ENCODE measurements around the gene PNPLA2.

Gene PNPLA2

DNA sequence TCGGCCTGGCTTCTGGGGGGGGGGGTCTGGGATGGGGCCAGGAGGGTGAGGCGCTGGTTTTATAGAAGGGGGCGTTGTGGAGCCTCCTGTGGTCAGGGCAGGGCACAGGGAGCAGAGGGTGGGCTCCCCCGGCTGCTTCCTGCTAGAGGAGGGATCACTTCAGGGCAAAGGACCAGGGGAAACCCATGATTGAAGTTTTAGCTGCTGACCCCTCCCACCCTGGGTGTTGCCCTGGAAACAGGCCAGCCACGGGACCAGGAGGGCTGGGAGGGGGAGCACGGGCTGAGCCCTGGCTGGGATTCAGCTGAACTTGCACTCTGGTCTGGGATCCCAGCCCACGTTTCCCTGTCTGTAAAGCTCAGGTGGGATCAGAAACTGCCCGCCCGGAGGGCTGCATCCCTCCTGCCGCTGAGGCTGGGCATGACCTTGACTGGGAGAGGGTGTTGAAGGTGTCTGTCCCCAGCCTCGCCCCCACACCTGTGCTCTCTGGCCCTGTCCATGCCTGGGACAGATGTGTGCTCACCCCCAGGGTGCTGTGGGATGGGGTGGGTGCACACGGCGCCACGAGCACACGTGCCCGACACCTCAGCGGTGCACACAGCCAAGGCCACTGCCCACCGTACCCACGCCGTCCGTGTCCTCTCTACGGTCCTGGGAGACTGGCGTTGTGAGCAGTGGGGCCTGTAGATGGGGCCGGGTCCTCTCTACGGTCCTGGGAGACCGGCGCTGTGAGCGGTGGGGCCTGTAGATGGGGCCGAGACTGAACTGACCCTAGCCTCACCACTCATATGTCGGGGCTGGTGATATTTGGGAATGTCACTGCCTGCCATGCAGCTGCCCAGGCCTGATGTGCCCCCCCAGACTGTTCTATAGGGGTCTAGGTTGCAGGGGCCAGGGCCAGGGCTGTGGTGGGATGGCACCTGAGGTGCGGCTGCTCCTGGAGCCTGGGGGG is 26.3 kb downstream of the PNPLA2 start:
- peak; percentile 98 for DNase-seq (ENCODE audit: low read depth)

DNA sequence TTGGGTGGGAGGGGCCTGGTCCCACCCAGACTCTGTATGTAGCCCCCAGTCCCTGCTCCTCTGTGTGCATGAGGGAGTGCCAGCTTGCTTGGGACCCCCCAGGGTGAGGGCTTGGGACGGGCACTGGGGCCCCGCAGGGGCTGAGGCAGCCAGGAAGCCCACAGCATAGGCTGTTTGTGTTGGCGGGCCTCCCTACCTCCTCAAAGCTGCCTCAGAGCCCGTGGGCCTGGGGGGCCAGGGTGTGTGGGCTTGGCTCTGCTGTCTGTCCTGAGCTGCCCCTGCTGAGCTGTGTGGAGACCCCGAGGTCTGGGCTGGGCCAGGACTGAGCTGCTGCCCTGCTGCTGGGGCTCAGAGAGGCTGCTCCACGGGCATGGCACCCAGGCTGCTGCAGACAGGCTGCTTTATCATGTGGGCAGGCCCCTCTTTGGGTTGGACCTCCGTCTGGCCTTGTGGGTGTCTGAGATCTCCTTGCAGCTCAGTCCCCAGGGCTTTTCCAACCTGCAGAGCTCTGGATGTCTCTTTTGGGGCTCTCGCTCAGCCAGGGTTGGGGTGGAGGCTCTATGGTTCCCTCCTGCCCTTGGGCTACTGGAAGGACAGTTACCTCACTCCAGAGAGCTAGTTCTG is 27.3 kb downstream of the PNPLA2 start:
- peak; percentile 56 for DNase-seq (ENCODE audit: low read depth)

DNA sequence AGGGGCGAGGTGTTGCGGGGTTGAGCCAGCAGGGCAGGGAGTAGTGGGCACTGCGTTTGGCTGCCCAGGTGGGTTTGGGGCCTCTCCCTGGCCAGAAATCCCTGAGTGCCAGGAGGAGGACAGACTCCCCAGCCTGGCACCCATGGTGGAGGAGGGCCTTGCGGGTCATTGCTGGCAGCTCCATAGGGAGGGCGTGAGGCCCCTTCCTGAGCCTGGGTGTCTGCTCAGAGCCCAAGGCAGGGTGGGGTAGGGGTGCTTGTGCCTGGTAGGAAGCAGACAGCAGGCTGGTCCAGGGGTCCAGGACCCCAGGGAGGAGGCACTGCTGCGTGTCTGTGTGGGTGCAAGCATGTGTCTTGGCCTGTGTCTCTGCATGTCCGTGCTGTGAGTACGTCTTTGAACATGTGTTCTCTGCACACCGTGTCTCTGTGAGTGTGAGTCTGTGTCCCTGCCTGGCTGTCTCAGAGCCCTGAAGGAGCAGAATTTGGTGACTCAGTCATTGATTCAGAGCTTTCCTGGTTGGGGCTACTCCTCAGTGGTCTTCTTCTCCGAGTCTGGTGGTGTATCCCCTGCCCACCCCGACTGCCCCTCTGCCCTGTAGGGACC is 27.9 kb downstream of the PNPLA2 start:
- no peak for DNase-seq (ENCODE audit: low read depth)

DNA sequence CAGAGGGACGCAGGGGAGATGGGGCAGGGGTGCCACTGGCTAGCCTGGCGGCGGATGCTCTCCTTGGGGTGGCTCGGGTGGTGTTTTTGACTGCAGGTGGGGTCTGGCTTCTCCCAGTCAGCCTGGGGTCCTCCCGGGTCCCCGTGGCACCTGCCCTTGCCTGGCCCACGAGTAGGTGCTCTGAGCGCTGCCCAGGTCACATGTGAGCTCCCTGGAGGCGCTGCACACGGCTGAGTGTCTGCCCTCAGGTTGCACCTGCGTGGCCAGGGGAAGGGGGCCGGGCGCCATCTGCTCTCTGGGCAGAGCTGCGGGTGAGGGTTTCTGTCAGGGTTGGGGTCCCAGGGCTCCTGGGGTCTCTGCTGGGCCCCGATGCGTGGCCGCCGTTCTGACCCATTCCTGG is 29.2 kb downstream of the PNPLA2 start:
- no peak for DNase-seq (ENCODE audit: low read depth)

DNA sequence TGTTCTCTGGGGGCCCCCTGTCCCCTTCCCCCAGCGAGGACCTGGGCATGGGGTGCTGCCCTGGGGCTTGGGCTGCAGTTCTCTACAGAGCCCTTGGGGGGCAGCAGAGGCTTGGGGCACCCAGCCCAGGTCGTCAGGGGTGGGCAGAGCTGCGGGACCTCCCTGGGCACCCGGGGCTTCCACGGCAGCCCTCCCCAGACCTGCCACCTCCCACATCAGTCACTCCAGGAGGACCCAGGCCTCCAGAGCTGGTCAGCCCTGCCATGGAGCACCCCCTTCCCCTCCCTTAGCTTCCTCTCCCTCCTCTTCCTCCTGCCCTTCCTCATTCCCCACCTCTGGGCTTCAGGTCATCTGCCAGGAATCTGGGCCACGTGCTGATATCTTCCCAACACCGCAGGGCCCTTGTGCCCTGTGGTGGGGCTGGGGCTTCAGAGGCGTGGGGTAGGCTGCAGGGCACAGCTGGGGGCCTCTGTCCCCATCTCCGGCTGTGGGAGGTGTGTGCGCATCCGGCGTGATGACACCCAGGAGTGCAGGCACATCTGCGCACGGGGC is 29.7 kb downstream of the PNPLA2 start:
- no peak for DNase-seq (ENCODE audit: low read depth)

DNA sequence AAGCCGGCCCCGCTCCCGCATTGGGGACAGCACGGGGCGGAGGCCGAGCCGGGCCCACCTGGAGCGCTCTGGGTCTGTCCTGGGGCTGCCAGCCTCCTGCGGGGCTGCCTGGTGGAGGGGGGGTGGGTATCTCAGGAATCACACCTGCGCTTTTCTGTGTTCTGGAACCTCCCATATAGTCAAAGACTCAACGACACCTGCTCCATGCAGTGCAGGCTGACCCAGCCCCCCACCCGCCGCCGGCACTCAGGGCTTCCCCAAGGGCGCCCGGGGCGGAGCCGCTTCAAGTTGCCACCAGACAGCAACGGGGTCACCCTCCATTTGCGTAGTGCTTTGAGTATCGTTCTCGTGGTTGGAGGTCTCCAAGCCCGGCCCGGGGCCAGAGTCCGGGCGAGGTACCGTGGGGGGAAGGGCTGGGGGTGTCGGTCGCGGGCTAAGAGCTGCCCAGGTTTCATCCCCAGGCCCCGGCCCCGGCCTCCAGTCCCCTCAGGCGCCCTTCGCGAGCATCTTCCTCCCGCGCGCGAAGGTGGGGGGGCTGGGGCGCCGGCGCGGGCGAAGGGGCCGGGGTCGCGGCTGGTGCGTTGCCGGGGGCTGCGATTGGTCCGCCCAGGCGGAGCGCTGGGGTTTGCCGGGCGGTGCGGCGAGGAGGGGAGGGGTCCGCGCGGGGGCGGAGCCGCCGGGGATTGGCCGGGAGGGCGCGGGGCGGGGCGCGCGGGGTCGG is 30.6 kb downstream of the PNPLA2 start:
- DNase-seq (ENCODE audit: low read depth), result no peak

DNA sequence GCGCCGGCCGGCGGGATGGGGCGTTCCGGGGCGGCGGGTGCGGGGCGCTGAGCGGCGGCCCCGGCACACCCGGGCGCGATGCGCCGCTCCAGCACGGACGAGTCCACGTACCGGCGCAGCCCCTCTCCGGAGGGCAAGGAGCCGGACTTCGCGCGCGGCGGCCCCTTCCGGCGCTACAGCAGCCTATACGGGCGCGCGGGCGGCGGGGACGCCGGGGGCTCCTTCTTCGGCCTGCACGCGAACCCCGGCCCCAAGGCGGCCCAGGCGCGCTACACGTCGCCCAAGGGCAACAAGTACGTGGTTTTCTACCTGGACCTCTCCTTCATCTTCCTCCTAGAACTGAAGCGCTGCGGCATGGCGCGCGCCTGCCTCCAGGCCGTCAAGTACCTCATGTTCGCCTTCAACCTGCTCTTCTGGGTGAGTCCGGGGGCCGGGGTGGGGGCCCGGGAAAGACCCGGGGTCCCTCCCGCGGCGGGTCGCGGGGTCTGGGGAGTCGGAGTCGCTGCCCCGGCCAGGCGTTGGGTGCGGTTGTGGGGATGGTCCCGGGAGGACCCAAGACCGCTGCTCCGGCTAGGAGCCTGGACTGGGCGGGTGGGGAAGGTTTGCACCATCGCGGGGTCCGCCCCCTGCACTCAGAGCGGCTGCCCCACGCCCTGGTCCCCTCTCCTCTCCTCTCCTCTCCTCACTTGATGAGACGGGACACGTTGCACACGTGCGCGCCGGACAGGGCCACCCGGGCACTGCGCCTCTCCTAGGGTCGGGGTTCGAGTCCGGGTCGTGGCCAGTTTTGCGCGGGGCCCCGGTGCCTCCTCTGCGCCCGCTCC is 31.4 kb downstream of the PNPLA2 start:
- DNase-seq (ENCODE audit: low read depth), result no peak

DNA sequence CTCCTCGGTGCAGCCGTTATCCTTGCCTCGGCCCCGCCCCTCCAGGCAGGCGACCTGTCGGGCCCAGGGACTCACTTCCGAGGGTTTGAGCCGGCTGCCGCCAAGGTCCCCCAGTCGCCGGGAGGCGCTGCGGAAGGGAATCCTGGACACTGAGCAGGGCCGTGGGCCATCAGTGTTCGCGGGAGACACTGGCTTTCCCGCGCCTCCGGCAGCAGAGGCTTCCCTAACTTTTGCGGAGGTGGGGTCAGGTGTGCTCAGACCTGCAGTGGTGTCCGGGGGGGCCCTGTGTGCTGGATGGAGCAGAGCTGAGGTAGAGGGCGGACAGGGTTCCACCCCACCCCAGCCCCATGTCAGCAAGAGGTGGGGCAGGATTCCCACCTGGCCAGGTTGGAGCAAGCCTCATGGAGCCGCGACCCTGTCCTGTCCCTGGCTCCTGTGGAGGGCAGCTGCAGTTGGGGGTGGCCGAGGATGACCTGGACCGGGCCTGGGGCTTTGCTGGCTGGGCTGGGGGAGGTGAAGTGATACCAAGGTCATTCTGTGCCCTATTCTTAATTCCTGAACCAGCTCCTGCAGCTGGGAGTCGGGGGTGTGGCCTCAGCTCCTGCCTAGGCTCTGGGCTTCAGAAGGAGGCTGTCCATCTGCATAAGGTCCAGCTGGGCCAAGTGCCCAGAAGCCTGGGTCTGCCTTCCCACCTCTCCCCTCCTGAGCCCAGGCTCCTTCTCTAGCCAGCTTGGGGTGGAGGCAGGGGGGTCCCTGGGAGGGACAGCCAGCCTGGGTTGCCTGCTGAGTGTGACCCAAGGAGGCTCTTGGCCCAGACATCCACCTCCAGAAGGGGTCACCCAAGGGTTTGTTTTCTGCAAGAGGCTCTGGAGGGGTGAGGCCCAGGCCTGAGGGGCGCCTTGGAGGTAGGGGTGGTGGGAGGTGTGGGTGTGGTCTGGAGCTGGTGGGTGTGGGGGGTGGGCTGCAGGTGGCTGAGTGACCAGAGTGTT is 32.4 kb downstream of the PNPLA2 start:
- no peak for DNase-seq (ENCODE audit: low read depth)

DNA sequence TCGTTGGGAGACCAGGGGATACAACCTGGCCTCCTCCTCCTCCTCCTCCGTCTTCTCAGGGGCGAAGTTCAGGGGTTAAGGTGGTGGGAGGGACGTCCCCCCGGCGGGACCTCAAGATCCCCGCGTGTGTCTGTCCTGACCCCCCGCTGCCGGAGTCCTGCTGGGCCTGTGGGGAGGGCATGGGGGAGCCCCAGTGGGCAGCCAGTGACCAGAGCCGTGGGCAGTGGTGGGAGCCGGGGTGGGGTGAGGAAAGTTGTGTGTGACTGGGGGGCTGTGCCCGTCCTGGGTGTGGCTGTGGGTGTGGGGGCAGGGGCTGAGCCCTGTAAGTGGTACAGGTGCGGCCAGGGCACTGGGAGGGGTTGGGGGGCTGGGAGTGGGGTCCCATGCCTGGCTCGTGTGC is 34.0 kb downstream of the PNPLA2 start:
- DNase-seq (ENCODE audit: low read depth), result no peak

DNA sequence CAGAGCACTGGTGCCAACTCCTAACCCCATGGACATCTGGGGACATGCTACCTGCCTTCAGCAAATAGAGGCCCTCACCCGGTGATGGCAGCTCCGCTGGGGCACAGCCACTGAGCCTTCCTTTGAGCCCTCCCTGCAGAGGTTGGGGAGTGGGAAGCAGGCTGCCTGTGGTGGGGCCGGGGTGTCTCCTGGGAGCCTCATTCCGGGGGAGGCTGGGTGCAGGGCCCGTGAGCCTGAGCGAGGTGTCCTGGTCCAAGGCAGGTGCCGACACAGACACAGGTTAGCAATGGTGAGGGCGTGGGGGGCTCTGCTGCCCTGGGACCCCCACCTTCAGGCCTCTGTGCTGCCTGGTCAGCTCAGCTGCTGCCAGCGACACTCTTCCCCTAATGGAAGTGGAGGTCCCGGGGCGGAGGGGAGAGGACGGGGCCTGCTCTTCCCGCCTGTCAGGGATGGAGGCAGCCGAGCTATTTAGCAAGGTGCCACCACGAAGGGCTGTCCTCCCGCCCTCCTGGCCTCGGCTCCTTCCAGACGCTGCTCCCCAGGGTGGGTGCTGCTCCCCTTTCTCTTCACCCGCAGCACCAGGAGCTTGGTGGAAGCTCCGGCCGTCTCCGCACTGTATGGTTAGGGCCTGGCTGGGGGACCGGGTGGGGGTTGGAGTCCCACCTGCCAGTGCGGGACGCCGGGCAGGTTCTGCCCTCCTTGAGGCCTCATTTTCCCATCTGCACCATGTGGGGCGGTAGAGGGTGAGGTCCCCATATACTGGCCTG is 35.2 kb downstream of the PNPLA2 start:
- DNase-seq (ENCODE audit: low read depth), result no peak

DNA sequence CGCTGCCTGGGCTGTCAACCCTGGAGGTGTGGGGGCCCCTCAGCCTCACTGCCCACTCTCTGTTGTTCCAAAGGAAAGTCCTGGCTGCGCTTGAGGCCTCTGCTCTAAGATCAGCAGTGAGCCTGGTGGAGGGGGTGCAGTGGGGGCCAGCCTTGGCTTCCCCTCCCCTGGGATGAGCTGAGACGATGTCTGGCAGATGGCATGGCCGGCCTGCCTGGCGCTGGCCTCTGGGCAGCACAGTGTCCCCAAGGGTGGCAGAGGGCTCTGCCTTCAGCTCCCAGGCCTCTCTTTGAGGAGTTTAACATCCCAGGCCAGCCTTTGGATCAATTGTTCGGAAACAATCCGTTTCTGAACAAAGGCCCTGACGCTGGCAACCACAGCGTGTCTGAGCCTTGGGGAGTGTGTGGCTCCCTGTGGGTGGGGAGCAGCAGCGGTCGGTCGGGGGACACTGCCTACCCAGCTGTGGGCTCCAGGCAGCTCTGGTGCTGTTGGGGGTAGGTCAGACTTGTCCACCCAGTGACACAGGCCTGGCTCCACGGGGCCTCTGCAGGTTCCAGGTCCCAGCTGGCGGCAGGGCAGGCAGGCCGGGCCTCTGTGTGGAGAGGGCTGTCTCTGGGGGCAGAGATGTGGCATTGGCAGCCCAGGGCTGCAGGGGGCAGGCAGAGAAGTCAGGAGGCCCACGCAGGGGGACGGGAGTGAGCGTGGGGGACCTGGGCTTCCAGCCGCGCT is 36.1 kb downstream of the PNPLA2 start:
- no peak for DNase-seq (ENCODE audit: low read depth)

DNA sequence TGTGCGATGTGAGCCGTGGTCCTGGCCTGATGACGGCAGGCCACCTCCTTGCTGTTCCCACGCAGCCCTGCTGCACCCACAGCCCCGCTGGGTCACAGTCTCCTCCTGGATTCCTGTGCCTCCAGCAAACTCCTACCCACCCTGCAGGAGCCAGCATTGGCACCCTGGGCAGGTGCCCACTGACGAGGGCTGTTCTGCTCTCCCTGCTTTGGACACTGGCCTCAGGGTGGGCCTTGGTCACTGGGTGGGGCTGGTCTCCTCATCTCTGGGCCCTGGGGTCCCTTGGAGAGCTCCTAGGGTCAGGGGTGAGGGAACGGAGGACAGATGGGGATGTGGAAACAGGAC is 36.6 kb downstream of the PNPLA2 start:
- DNase-seq (ENCODE audit: low read depth), result no peak

DNA sequence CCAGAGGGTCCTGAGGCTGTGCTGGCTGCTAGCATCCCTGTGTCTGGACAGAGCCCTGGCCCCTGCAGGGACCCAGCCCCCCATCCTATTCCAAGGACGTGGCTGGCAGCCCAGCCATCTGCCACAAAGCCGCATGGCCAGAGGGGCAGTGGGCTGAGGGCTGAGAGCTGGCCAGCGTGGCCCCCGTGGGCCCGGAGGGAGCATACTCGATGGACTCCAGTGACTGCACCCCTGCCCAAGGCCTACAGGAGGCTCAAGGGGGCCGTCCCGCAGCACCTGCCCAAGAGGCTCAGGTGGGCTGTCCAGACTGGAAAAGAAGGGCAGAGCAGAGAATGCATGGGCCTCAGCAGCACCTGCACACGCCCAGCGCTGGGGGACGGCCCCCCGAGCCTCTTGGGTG is 37.1 kb downstream of the PNPLA2 start:
- no peak for DNase-seq (ENCODE audit: low read depth)

DNA sequence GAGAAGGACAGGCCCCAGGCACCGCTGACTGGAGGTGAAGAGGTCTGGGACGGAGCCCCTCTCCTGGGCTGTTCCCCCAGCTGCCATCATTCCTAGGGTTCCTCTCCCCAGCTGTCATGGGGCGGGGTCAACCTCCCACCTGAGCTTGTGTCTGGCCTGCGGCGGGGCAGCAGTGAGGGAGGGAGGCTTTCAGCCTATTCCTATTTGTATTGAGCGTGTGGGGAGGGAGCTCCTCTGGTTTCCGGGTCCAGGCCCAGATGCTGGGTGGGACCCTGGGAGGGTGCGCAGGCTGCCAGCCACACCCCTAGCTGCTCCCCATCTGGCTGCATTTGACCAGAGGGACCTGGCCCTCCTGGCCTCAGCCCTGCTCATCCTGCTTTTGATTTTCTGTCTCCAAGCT is 37.7 kb downstream of the PNPLA2 start:
- no peak for DNase-seq (ENCODE audit: low read depth)

DNA sequence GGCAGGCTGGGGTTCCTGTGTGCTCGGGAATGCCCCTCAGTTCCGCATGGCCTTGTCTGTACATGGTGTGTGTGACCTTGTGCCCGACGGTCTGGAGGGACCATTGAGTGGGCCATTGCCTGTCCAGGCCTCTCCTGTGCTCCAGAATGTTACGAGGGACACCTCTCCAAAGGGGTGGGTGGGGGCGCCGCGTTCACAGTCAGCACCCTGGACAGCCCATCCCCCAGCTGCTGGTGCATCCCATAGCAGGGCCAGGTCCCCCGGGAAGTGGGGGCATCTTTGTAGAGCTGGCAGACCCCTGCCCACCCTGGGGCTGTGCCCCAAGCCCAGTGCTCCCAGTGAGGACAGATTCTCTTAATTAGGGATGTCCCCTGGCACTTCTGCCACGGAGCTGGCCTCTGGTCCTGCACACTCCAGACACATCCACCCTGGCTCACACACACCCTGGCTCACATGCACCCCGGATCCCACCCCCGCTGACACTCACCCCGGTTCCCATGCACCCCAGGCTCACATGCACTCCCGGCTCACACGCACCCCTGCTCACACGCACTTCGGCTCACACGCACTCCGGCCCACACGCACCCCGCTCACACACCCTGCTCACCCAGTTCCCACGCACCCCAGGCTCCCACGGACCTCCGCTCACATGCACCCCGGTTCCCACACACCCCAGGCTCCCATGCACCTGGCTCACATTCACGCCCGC is 39.5 kb downstream of the PNPLA2 start:
- DNase-seq (ENCODE audit: low read depth), result no peak

DNA sequence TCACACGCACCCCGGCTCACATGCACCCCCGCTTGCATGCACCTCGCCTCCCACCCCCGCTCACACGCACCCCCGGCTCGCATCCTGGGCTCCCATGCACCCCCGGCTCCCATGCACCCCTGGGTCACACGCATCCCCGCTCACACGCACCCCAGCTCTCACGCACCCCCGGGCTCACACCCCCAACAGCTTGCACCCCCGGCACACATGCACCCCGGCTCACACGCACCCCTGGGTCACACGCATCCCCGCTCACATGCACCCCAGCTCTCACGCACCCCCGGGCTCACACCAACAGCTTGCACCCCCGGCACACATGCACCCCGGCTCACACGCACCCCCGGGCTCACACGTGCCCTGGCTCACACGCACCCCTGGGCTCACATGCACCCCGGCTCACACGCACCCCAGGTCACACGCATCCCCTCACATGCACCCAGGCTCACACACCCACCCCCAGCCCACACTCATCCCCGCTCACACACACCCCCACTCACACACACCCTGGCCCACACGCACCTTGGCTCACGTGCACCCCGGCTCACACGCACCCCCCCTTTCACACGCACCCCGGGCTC is 40.1 kb downstream of the PNPLA2 start:
- DNase-seq (ENCODE audit: low read depth), result no peak

DNA sequence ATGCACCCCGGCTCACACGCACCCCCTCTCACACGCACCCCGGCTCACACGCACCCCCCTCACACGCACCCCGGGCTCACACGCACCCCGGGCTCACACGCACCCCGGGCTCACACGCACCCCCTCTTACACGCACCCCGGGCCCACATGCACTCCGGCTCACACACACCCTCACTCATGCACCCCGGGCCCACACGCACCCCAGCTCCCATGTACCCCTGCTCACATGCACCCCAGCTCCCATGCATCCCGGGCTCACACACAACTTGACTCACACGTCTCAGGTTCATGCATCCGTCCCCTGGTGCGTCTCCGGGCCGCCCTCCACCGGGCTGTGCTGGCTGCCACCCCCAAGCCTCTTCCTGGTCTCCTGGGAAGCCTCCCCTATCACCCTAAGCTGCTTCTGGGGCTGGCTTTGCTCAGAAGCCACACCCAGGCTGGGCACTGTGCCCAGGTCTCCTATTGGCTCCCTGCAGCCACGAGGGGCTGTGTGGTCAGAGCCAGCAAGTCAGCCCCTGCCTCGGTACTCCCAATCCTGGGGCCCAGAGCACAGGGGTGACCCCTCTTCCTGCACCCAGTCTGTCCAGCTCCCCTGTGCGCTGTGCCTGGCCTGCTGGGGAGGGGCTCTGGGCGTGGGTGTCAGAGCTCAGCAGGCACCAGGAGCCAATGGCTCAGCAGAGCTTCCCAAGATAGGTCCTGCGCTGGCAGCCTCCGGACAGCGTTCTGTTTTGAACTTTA is 40.8 kb downstream of the PNPLA2 start:
- DNase-seq (ENCODE audit: low read depth), result peak; percentile 82
